Breast epithelium (tissue), 4 donors: ENCODE measurements around the gene DYSF. TPM values are rescaled to one million over a fixed set of nuclear protein-coding genes. Genes with fewer than 3 reads are reported as not detected.

Experiments used
- DNase-seq, 2 donors: peaks; one replicate each; pipeline ENCODE4 v3.0.0-alpha.2; 2019; ENCODE audit warnings: low spot score in 2 of 2
- H3K27ac ChIP-seq, 2 donors: fragments of 200-600 bp; sonication (generic) in 1 of 2; one replicate each; pipeline ENCODE4 v1.5.1; 2016 to 2019; ENCODE audit warnings: mild to moderate bottlenecking in 1 of 2
- H3K27me3 ChIP-seq, 2 donors: fragments of 200-600 bp; sonication (generic) in 1 of 2; one replicate each; pipeline versions ENCODE4 v1.5.1 to v1.6.0; 2017 to 2019; ENCODE audit warnings: control low read depth in 1 of 2, mild to moderate bottlenecking in 1 of 2
- H3K36me3 ChIP-seq: fragments of 200-600 bp; one replicate; pipeline ENCODE4 v1.5.1; 2019
- H3K4me1 ChIP-seq, 2 donors: fragments of 200-600 bp; sonication (generic); one replicate each; pipeline ENCODE4 v1.5.1; 2016 to 2019; ENCODE audit warnings: control low read depth in 1 of 2
- H3K4me3 ChIP-seq, 3 donors: fragments of 200-600 bp; sonication (generic); 1 replicate in 2 of 3; 2 replicates in 1 of 3; pipeline ENCODE4 v1.5.1; 2016 to 2019; ENCODE audit warnings: mild to moderate bottlenecking in 3 of 3, moderate library complexity in 2 of 3
- H3K9me3 ChIP-seq, 2 donors: fragments of 200-600 bp; sonication (generic) in 1 of 2; one replicate each; pipeline ENCODE4 v1.5.1; 2016 to 2019; ENCODE audit warnings: control low read depth in 1 of 2
- POLR2A ChIP-seq: fragments of 450-650 bp; IDR thresholded peaks from one replicate; pipeline ENCODE4 v1.6.1; 2016; ENCODE audit warnings: antibody characterized with exemption, mild to moderate bottlenecking, moderate library complexity
- POLR2AphosphoS5 ChIP-seq, 3 donors: sonication (generic); formaldehyde crosslinking; IDR thresholded peaks; one replicate each; pipeline ENCODE4 v1.6.1; 2017; ENCODE audit warnings: antibody characterized with exemption in 3 of 3
- intact Hi-C: fragments of 100-400 bp; cut with DNase I; formaldehyde crosslinking; loops from one replicate; pipeline ENCODE4 v1.15.1; 2023; ENCODE audit warnings: low total_unique reads
- total RNA-seq, 3 donors: library from RNA; depleted of rRNA; stranded (reverse); fragments of >200 nt; gene quantifications; one replicate each; pipeline ENCODE4 v1.1.0, GENCODE V29; 2016
- TF ChIP-seq, protein P1 (sequence below), 3 donors: fragments of 450-650 bp; IDR thresholded peaks; one replicate each; pipeline ENCODE4 v1.5.1; 2016 to 2017; ENCODE audit warnings: antibody characterized with exemption in 3 of 3, mild to moderate bottlenecking in 3 of 3, moderate library complexity in 3 of 3

DYSF gene
- total RNA-seq, 3 donors from 2014 or later: 3.0 to 15.7 (median 4.8) TPM

DNA sequence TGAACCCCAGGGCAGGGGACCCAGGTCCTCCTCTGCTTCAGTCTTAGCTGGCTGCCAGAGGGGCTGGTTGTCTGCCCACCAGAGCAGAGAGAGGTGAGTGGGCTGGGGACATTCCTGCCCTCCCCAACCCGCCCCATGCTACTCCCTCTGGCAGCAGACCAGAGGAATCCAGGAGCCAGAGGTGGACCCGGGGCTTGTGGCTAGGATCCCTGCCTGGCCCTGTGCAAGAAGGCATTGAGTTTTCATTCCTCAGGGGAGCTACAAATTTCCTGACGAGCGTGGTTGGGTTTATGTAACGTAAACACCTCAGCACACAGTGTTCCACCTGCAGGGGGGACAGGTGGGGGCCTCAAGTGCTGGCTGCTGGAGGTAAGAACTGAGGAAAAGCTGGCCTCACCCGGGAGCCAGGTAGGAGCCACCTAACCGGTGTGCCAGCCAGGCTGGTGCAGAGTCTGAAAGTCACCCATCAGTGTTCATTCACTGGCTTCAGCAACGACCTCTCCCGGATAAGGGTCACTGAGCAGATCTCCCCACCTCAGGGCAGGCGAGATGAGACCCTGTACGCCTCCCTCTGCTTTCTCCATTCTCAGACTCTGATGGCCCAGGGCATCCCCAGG lies 246.8 kb downstream of the DYSF start:
- Histone ChIP-seq H3K4me3 (peak overlapping the region in 1 of 3 donors; percentile 44), H3K27me3 (no peaks in the 10 kb centered on the region), H3K9me3 (no peaks in the 10 kb centered on the region), H3K36me3 (no peaks in the 10 kb centered on the region), H3K4me1 (peaks cover 0 to 4% of the 10 kb centered on the region in 2 donors), H3K27ac (peak overlapping the region; percentile 92 to 97)
- no peak for TF ChIP-seq POLR2A
- TF ChIP-seq POLR2AphosphoS5 (IDR thresholded peaks at IDR 0.05): peak in 1 of 3 donors; percentile 72
- TF ChIP-seq, protein P1, sequence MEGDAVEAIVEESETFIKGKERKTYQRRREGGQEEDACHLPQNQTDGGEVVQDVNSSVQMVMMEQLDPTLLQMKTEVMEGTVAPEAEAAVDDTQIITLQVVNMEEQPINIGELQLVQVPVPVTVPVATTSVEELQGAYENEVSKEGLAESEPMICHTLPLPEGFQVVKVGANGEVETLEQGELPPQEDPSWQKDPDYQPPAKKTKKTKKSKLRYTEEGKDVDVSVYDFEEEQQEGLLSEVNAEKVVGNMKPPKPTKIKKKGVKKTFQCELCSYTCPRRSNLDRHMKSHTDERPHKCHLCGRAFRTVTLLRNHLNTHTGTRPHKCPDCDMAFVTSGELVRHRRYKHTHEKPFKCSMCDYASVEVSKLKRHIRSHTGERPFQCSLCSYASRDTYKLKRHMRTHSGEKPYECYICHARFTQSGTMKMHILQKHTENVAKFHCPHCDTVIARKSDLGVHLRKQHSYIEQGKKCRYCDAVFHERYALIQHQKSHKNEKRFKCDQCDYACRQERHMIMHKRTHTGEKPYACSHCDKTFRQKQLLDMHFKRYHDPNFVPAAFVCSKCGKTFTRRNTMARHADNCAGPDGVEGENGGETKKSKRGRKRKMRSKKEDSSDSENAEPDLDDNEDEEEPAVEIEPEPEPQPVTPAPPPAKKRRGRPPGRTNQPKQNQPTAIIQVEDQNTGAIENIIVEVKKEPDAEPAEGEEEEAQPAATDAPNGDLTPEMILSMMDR (IDR thresholded peaks at IDR 0.05): no peak
- DNase-seq: peak; percentile 52 to 93
- intact Hi-C loops: no loop called here

DNA sequence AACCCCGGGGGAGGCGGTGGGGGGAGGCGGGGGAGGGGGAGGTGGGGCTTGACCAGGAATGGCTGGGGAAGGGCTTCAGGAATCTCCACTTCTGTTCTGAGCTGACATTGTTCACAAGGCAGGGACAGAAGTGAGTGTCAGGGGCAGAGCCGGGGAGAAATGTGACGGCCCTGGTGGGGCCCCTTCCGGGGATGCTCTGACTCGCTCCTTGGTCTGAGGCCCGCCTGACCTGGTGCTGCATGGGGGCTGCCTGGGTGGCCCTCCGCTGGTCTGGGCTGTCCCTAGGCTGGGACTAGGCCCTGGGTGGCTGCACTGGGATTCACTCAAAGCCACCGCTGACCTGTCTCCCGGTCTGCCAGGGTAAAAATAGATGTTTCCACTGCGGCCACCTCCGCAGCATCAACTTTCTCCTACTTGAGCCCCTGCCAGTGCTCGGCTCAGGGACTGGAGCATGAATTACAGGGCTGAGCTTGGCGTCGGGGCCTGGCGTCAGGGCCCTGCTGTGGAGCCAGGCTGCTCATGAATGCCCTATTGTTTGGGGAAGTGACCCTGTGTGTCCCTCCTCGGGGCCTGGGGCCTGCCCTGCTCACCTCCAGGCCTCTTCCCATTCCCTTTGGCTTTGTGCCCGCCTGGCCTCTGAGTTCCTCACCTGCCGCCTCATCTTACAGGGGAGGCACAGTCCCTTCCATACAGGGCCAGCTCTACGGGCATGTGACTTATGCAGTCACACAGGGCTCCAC lies 247.5 kb downstream of the DYSF start:
- Histone ChIP-seq H3K4me3 (peak overlapping the region in 1 of 3 donors; percentile 44), H3K4me1 (peaks cover 0 to 4% of the 10 kb centered on the region in 2 donors), H3K27ac (peak overlapping the region; percentile 92 to 97), H3K27me3 (no peaks in the 10 kb centered on the region), H3K9me3 (no peaks in the 10 kb centered on the region), H3K36me3 (no peaks in the 10 kb centered on the region)
- DNase-seq: peak; percentile 56 to 95
- TF ChIP-seq POLR2A (no peak), POLR2AphosphoS5 (IDR thresholded peaks at IDR 0.05) (no peak)
- TF ChIP-seq, protein P1 (IDR thresholded peaks at IDR 0.05): no peak
- intact Hi-C loops: no loop called here

DNA sequence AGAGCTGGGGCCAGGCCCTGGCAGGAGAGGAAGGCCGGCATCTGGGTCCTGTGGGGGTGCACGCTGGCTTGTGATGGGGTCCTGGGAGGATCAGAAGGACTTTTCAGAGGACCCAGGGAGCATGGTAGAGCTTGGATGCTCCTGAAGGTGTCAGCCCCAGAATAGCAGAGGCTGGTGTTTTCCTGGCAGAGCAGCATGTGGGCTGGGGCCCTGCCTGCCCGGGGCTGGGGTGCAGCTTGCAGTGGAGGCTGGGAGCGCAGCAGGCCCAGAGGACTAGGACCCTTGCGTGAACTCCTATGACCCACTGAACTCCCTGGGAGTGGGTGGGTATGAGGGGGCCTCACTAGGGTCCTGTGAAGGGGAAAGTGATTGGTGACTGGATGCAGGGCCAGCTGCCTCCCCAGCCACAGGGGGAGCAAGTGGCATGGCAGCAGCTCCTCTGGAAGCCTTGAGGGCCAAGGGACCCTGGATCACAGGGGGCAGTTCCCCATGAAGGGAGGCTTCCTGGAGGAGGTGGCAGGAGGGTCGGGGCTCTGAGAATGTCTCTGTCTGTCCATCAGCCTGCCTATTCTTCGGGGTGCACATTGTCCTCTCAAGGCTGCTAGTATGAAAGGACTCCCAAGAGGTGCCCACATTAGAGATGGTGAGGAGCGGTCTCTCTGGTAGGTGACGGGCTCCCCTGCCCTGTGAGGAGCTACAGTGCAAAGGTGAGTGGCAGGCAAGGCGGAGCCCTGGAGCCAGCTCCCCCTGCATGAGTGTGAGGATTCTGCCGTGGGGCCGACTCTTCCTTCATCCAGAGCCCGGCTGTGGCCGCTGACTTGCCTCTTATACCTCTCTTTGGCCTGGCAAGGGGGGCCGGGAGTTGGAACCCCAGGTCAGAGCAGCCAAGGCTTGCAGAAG lies 249.0 kb downstream of the DYSF start:
- Histone ChIP-seq H3K27ac (peak overlapping the region; percentile 92 to 97), H3K4me1 (no peaks in the 10 kb centered on the region), H3K4me3 (no peak overlapping the region), H3K27me3 (no peaks in the 10 kb centered on the region), H3K9me3 (no peaks in the 10 kb centered on the region), H3K36me3 (no peaks in the 10 kb centered on the region)
- intact Hi-C loops: no loop called here
- no peak for TF ChIP-seq POLR2AphosphoS5 (IDR thresholded peaks at IDR 0.05)
- TF ChIP-seq, protein P1 (IDR thresholded peaks at IDR 0.05): no peak
- no peak for TF ChIP-seq POLR2A
- no peak for DNase-seq

DNA sequence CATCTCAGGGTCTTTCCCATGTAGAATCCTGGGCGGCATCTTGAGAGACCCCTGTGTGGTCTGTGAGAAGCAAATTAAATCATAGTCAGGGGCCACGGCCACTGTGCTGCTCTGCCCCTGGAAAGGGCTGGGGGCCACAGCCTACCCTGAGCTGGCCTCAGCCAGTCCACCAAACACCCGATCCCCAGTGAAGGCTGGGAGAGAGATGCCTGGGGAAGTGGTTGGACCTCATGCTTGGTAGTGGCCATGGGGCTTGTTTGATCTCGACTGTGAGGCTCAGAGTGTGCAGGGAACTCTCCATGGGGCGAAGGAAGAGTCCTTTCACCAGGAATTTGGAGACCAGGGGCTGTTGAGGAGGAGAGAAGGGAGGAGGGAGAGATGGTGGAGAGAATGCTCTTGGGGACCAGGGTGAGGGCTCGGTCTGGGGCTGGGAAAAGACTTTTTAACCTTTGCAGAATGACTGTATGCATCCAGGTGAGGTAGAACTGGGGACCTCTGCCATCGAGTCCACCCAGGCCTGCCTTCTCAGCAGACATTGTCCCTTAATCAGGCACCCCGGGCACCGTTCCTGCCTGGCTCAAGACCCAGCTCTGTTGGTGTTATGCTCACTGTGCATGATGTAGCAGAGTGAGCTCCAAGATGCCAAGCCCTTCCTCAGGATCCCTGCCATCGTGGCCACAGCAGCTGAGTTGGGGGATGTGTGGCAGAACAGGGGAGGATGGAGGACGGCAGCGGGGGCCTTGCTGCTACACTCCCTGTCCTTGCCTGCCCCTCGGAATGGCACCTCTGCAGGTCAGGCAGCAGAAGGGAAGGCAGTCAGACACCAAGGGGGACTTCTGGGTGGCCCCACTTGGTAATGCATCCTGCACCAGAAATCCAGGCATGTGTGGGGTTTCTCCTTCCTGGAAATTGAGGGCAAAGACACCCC lies 249.9 kb downstream of the DYSF start:
- Histone ChIP-seq H3K9me3 (no peaks in the 10 kb centered on the region), H3K27ac (no peak overlapping the region), H3K36me3 (no peaks in the 10 kb centered on the region), H3K4me3 (no peak overlapping the region), H3K27me3 (no peaks in the 10 kb centered on the region), H3K4me1 (no peaks in the 10 kb centered on the region)
- no peak for DNase-seq
- TF ChIP-seq POLR2A: no peak
- TF ChIP-seq, protein P1 (IDR thresholded peaks at IDR 0.05): no peak
- no peak for TF ChIP-seq POLR2AphosphoS5 (IDR thresholded peaks at IDR 0.05)
- intact Hi-C loops: no loop called here
